ENCODE data around the gene SLC25A31.

SLC25A31 gene

DNA sequence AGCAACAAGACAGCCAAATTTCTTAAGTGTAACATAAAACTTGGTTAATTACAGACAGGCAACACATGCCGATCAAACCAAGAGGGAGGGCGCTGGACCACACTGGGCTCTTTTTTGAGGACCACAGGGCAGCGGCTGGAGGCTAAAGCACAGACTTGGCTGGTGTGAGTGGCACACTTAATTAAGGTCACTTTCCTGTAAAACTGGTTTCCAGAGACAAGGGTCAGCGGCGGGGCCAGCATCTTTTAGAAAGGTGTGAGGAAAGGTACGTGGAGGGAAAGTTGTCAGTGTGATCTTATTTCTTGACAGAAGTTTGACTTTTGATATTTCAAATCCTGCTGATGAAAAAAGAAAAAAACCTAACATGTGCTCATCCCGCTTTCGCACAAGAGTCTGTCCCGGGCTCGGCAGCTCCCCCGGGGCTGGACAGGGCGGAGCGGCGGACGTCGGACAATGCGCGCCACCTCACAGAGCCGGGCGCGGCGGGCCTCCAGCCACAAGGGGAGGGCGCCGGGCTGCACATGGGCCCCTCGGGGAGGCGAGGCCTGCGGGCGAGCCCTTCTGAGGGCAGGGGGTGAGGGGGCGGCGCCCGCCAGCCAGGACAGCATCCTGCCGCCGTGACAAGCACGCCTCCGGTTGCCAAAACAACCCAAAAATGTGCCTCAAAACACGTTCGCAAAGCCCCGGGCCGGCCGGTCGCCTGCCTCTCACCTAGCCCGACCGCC, 51.3 kb downstream of the SLC25A31 start:
- Histone ChIP-seq H3K4me3 (ENCODE audit: low read depth, low read length) (peak overlapping the region; percentile 76), H3K27ac (ENCODE audit: low read depth, low read length) (no peak overlapping the region), H3K14ac (ENCODE audit: low read length) (peak overlapping the region; percentile 81), H2BK120ac (ENCODE audit: insufficient read depth, low read length, poor library complexity) (peak overlapping the region; percentile 84), H2AFZ (ENCODE audit: insufficient read depth, low read length, poor library complexity) (peak overlapping the region; percentile 41), H3K27me3 (ENCODE audit: insufficient read depth, low read length) (peaks cover 2% of the 10 kb centered on the region), H4K91ac (ENCODE audit: low read depth, low read length) (peak overlapping the region; percentile 73), H2AK5ac (ENCODE audit: low read length) (peak overlapping the region; percentile 42), H3K9me3 (ENCODE audit: insufficient read depth, low read depth, low read length) (no peaks in the 10 kb centered on the region), H3K18ac (ENCODE audit: low read length) (peak overlapping the region; percentile 62), H3K9ac (ENCODE audit: low read length) (peak overlapping the region; percentile 59), H3K4ac (ENCODE audit: low read depth, low read length) (peak overlapping the region; percentile 70), H3K79me1 (ENCODE audit: low read length) (peaks cover 7% of the 10 kb centered on the region), H3K23ac (ENCODE audit: low read length) (no peak overlapping the region), H4K12ac (ENCODE audit: low read depth, low read length) (peak overlapping the region; percentile 97), H2BK12ac (ENCODE audit: low read length) (peak overlapping the region; percentile 65), H3K36me3 (ENCODE audit: control insufficient read depth in 1 of 2, insufficient read depth in 2 of 2, low read length in 2 of 2) (no peaks in the 10 kb centered on the region), H4K8ac (ENCODE audit: low read depth, low read length) (peak overlapping the region; percentile 96), H3K4me2 (ENCODE audit: low read length) (peak overlapping the region; percentile 82), H3K4me1 (ENCODE audit: control insufficient read depth in 1 of 2, insufficient read depth in 2 of 2, low read length in 2 of 2) (peaks cover 4 to 8% of the 10 kb centered on the region in 2 experiments), H2BK5ac (ENCODE audit: low read depth, low read length, poor library complexity) (no peak overlapping the region), H3K79me2 (ENCODE audit: control insufficient read depth, insufficient read depth, low read length, poor library complexity) (peaks cover 4% of the 10 kb centered on the region)
- WGBS (ENCODE audit: extremely low coverage, insufficient coverage, insufficient read length): no CpG with 5 or more reads among the region's 43 CpGs
- DNase-seq: peak; percentile 78 to 83

GRCh38 chr4:127782025-127782274, 51.8 kb downstream of the SLC25A31 start:
- H3K36me3 ChIP-seq (ENCODE audit: control insufficient read depth in 1 of 2, insufficient read depth in 2 of 2, low read length in 2 of 2): no peaks in the 10 kb centered on the region
- peak overlapping the region; percentile 81 for H3K14ac ChIP-seq (ENCODE audit: low read length)
- no peak overlapping the region for H3K27ac ChIP-seq (ENCODE audit: low read depth, low read length)
- no CpG with 5 or more reads among the region's 30 CpGs for WGBS (ENCODE audit: extremely low coverage, insufficient coverage, insufficient read length)
- H3K79me2 ChIP-seq (ENCODE audit: control insufficient read depth, insufficient read depth, low read length, poor library complexity): peaks cover 4% of the 10 kb centered on the region
- peak; percentile 87 to 93 for DNase-seq
- H3K4me3 ChIP-seq (ENCODE audit: low read depth, low read length): peak overlapping the region; percentile 76
- peak overlapping the region; percentile 96 for H4K8ac ChIP-seq (ENCODE audit: low read depth, low read length)
- peaks cover 4 to 8% of the 10 kb centered on the region in 2 experiments for H3K4me1 ChIP-seq (ENCODE audit: control insufficient read depth in 1 of 2, insufficient read depth in 2 of 2, low read length in 2 of 2)
- H2BK5ac ChIP-seq (ENCODE audit: low read depth, low read length, poor library complexity): no peak overlapping the region
- no peaks in the 10 kb centered on the region for H3K9me3 ChIP-seq (ENCODE audit: insufficient read depth, low read depth, low read length)
- H3K4me2 ChIP-seq (ENCODE audit: low read length): peak overlapping the region; percentile 82
- peak overlapping the region; percentile 70 for H3K4ac ChIP-seq (ENCODE audit: low read depth, low read length)
- peak overlapping the region; percentile 97 for H4K12ac ChIP-seq (ENCODE audit: low read depth, low read length)
- peaks cover 2% of the 10 kb centered on the region for H3K27me3 ChIP-seq (ENCODE audit: insufficient read depth, low read length)
- H3K79me1 ChIP-seq (ENCODE audit: low read length): peaks cover 7% of the 10 kb centered on the region
- H3K23ac ChIP-seq (ENCODE audit: low read length): no peak overlapping the region
- H2AK5ac ChIP-seq (ENCODE audit: low read length): no peak overlapping the region
- H3K9ac ChIP-seq (ENCODE audit: low read length): peak overlapping the region; percentile 59
- H2AFZ ChIP-seq (ENCODE audit: insufficient read depth, low read length, poor library complexity): peak overlapping the region; percentile 41
- H4K91ac ChIP-seq (ENCODE audit: low read depth, low read length): peak overlapping the region; percentile 73
- H2BK120ac ChIP-seq (ENCODE audit: insufficient read depth, low read length, poor library complexity): peak overlapping the region; percentile 84
- peak overlapping the region; percentile 62 for H3K18ac ChIP-seq (ENCODE audit: low read length)
- H2BK12ac ChIP-seq (ENCODE audit: low read length): peak overlapping the region; percentile 65

DNA sequence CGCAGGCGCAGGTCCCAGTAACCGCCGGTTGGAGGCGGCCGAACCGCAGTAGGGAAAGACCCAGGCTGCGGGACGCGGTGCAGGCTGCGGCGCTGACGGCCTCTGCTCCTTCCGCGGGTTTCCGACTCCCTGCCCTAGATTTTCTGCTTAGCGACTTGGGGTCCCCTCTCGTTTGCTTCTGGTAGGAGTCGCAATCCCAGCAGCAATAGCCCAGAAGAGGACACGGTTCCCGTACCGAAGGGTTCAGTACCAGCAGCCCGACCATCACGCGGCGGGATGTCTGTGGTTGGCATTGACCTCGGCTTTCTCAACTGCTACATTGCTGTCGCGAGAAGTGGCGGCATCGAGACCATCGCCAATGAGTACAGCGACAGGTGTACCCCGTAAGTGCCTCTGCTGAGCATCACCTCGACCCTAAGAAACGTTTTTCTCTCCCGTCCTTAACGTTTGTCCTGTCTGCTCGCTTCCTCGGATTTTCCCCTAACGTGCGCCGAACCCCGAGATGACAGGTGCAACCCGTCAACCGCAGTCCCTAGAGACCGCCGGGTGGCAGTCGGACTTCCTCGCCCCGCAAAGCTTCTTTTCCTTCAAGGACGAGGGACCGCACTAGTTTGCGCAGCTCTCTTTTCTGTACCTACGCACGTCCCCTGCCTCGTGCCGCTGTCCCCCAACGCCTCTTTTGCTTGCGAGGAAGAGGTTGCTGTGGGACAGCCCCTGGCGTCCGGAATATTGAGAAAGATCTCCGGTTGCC, 52.2 kb downstream of the SLC25A31 start, which contains the start of gene HSPA4L:
Gene HSPA4L, plus strand, starts transcription at position 48 of the 751 bp plus-strand sequence. Its CDS starts 229 bp downstream, at position 277.
- peak within 1 kb of the TSS; percentile 76 for H3K4me3 ChIP-seq (ENCODE audit: low read depth, low read length)
- H2BK120ac ChIP-seq (ENCODE audit: insufficient read depth, low read length, poor library complexity): peak within 1 kb of the TSS; percentile 84

DNA sequence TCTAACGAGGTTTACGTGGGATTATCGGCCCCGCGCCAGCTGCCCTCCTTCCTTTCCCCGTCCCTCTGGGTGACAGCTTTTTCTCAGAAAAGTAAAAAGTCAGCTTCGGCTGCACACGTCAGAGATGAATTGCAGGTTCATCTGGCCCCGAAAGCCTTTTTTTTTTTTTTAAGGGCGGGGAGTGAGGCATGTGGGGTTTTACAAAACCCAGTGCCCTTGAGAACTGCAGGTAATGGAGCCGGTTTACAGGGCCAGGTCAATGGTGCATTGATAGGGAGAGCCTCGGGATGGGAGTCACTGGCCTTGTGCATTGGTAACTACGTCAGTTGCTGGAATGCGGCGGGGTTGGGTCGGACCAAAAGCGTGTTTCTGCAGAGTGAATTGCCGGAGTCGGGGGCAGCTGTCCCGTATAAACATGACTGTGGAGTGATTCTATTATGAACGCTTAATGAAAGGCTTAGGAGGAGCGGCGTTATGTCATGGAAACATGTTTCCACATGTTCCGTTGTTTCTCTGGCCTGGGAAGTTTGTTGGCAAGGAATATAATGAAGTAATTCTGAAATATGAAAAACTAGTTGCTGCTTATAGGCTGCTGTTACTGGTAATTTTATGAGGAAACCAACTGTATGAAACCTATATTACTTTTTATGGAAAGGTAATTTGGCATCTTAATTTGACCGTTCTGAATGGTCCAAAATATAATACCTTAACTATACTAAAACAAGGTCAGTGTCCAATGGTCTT, 53.0 kb downstream of the SLC25A31 start:
- H2BK120ac ChIP-seq (ENCODE audit: insufficient read depth, low read length, poor library complexity): no peak overlapping the region
- no peaks in the 10 kb centered on the region for H3K36me3 ChIP-seq (ENCODE audit: control insufficient read depth in 1 of 2, insufficient read depth in 2 of 2, low read length in 2 of 2)
- peak overlapping the region; percentile 82 for H3K4me2 ChIP-seq (ENCODE audit: low read length)
- peak overlapping the region; percentile 76 for H3K4me3 ChIP-seq (ENCODE audit: low read depth, low read length)
- no peak overlapping the region for H3K9ac ChIP-seq (ENCODE audit: low read length)
- peaks cover 7% of the 10 kb centered on the region for H3K79me1 ChIP-seq (ENCODE audit: low read length)
- no peak overlapping the region for H4K91ac ChIP-seq (ENCODE audit: low read depth, low read length)
- peak overlapping the region; percentile 42 for H4K8ac ChIP-seq (ENCODE audit: low read depth, low read length)
- H2BK5ac ChIP-seq (ENCODE audit: low read depth, low read length, poor library complexity): no peak overlapping the region
- no peak overlapping the region for H3K27ac ChIP-seq (ENCODE audit: low read depth, low read length)
- H3K14ac ChIP-seq (ENCODE audit: low read length): no peak overlapping the region
- peak; percentile 78 to 84 for DNase-seq
- H3K9me3 ChIP-seq (ENCODE audit: insufficient read depth, low read depth, low read length): no peaks in the 10 kb centered on the region
- H3K4ac ChIP-seq (ENCODE audit: low read depth, low read length): no peak overlapping the region
- H4K12ac ChIP-seq (ENCODE audit: low read depth, low read length): peak overlapping the region; percentile 12
- H3K23ac ChIP-seq (ENCODE audit: low read length): no peak overlapping the region
- peaks cover 4% of the 10 kb centered on the region for H3K79me2 ChIP-seq (ENCODE audit: control insufficient read depth, insufficient read depth, low read length, poor library complexity)
- H2AFZ ChIP-seq (ENCODE audit: insufficient read depth, low read length, poor library complexity): peak overlapping the region; percentile 41
- H3K18ac ChIP-seq (ENCODE audit: low read length): no peak overlapping the region
- peaks cover 4 to 8% of the 10 kb centered on the region in 2 experiments for H3K4me1 ChIP-seq (ENCODE audit: control insufficient read depth in 1 of 2, insufficient read depth in 2 of 2, low read length in 2 of 2)
- no peak overlapping the region for H2AK5ac ChIP-seq (ENCODE audit: low read length)
- H3K27me3 ChIP-seq (ENCODE audit: insufficient read depth, low read length): peaks cover 2% of the 10 kb centered on the region
- H2BK12ac ChIP-seq (ENCODE audit: low read length): no peak overlapping the region
- WGBS (ENCODE audit: extremely low coverage, insufficient coverage, insufficient read length): no CpG with 5 or more reads among the region's 25 CpGs

More for the DNA sequence above, 52.2 kb downstream of the SLC25A31 start, which contains the start of gene HSPA4L:
- Histone ChIP-seq H4K91ac (ENCODE audit: low read depth, low read length) (peak within 1 kb of the TSS; percentile 73), H2BK12ac (ENCODE audit: low read length) (peak within 1 kb of the TSS; percentile 65), H3K9me3 (ENCODE audit: insufficient read depth, low read depth, low read length) (no peaks in the 10 kb centered on the region), H4K12ac (ENCODE audit: low read depth, low read length) (peak within 1 kb of the TSS; percentile 97), H3K9ac (ENCODE audit: low read length) (peak within 1 kb of the TSS; percentile 60), H3K14ac (ENCODE audit: low read length) (peak within 1 kb of the TSS; percentile 81), H3K27me3 (ENCODE audit: insufficient read depth, low read length) (peaks cover 2% of the 10 kb centered on the region), H4K8ac (ENCODE audit: low read depth, low read length) (peak within 1 kb of the TSS; percentile 96), H3K23ac (ENCODE audit: low read length) (no peak within 1 kb of the TSS), H3K79me2 (ENCODE audit: control insufficient read depth, insufficient read depth, low read length, poor library complexity) (peaks cover 4% of the 10 kb centered on the region), H3K18ac (ENCODE audit: low read length) (peak within 1 kb of the TSS; percentile 62), H3K4me2 (ENCODE audit: low read length) (peak within 1 kb of the TSS; percentile 82), H3K4ac (ENCODE audit: low read depth, low read length) (peak within 1 kb of the TSS; percentile 70), H3K36me3 (ENCODE audit: control insufficient read depth in 1 of 2, insufficient read depth in 2 of 2, low read length in 2 of 2) (no peaks in the 10 kb centered on the region), H2AK5ac (ENCODE audit: low read length) (peak within 1 kb of the TSS; percentile 42), H3K79me1 (ENCODE audit: low read length) (peaks cover 7% of the 10 kb centered on the region), H2AFZ (ENCODE audit: insufficient read depth, low read length, poor library complexity) (peak within 1 kb of the TSS; percentile 41), H2BK5ac (ENCODE audit: low read depth, low read length, poor library complexity) (no peak within 1 kb of the TSS), H3K27ac (ENCODE audit: low read depth, low read length) (no peak within 1 kb of the TSS), H3K4me1 (ENCODE audit: control insufficient read depth in 1 of 2, insufficient read depth in 2 of 2, low read length in 2 of 2) (peaks cover 4 to 8% of the 10 kb centered on the region in 2 experiments)
- DNase-seq: peak in 1 of 2 donors; percentile 63
- no CpG with 5 or more reads among the region's 63 CpGs for WGBS (ENCODE audit: extremely low coverage, insufficient coverage, insufficient read length)

All from trophoblast cell (in vitro differentiated cells and primary cell).